DOHH2 (cell line): Measurements from ENCODE around the gene BRIP1.

Source experiments
- CTCF ChIP-seq: fragments of 200-600 bp; sonication (generic); IDR thresholded peaks from one replicate; pipeline ENCODE4 v1.5.1; 2014; ENCODE audit warnings: antibody characterized with exemption, mild to moderate bottlenecking, low read depth, low read length; ENCODE audit not compliant: poor library complexity, severe bottlenecking
- EZH2phosphoT487 ChIP-seq: fragments of 200-600 bp; sonication (generic); IDR thresholded peaks from 2 replicates; pipeline ENCODE4 v1.6.1; 2017; ENCODE audit warnings: borderline replicate concordance, mild to moderate bottlenecking, antibody characterized with exemption, low read length, moderate library complexity, mixed read lengths

GRCh38 chr17:61846088-61846487, 17.2 kb downstream of the BRIP1 start:
- TF ChIP-seq CTCF (no peak), EZH2phosphoT487 (no peak)
